ENCODE measurements around the gene CYS1. TPM values are rescaled to one million over a fixed set of nuclear protein-coding genes. Genes with fewer than 3 reads are reported as not detected.
A peak's percentile ranks its signal among the peaks of the same experiment; 100 is the strongest.

The CYS1 gene
- total RNA-seq, 1 donor from 2014 or later = under 0.01 TPM

DNA sequence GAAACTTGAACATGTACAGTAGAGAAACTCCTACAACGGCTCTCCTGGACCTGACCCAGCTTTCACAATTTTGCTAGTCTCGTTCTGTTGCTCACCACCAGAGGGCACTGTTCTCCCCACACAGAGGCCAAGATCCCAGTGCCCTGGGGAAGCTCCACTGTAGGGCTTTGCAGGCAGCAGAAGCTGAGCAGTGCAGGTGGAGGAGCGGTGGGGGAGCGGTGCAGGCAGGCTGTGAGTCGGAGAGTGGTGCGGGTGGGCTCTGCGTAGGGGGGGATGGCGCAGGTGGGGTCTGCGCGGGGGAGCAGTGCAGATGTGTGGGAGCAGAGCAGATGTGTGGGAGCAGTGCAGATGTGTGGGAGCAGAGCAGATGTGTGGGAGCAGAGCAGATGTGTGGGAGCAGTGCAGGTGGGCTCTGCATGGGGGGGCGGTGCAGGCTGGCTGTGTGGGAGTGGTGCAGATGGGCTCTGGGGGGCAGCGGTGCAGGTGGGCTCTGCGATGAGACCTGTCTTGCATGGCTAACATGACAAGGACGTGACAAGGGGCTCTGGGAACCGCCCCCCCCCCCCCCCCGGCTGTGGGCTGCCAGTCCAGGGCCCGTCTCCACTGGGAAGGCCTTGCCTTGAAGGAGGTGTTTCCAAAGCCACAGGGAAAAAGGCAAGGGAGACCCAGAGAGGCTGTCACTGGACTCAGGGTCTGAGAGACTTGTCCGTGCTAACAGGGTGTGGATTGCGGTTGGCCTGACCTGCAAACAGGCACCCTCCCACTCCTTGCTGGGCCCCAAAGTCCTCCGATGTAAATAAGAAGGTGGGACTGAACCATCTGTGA is 7.3 kb downstream of the CYS1 start:
- peak; percentile 73 to 83 for DNase-seq (ENCODE audit: low read depth in 2 of 2)

DNA sequence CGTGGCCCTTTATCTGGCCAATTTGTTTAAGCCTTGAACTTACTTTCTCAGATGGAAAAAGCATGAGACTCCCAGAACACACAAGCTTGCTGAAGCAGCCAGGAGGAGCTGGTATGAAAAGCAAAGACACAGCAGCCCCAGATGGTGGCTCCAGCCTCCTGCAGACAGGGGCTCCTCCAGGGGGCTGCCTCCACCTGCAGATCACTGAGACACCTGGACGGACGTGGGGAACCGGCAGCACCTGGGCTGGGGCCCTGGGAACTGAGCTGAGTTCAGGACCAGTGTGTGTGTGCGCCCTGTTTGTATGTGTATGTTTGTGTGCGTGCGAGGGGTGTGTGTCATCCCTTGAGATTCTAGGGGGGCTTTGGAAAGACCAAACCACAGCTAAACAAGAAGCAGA is 8.6 kb downstream of the CYS1 start:
- no peak for DNase-seq (ENCODE audit: low read depth in 2 of 2)

DNA sequence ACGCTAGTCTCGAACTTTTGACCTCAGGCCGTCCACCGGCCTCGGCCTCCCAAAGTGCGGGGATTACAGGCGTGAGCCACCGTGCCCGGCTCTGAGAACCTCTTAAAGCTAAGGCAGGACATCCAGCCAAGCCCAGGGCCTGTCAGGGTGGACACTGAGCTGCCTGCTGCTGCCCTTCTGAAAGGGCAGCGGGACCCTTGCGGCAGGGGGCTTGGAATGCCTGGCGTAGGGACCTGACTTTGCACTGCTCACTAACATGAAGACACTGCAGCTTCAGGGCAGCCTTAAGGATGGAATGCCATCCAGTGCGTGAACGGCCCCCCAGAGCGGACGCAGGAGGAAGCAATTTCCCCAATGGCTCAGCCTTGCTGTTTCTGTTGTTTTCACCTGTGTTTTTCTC is 9.0 kb downstream of the CYS1 start:
- DNase-seq (ENCODE audit: low read depth in 2 of 2) = no peak

DNA sequence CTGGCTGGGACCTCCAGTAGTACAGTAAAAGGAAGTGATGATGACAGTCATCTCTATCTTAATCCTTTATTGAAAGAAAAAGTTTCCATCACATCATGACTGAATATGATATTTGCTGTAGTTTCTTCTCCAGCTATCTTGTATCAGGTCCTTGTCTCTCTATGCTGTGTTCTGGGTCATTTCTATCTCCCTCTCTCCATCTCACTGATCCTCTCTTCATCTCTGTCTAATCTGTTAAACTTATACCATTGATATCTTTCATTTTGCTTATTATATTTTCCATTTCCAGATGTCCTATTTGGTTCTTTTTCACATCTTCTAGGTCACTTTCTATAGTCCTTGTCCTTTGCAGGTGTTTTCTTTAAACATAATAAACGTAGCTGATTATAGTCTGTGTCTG is 12.3 kb downstream of the CYS1 start:
- DNase-seq (ENCODE audit: low read depth in 2 of 2) = no peak

DNA sequence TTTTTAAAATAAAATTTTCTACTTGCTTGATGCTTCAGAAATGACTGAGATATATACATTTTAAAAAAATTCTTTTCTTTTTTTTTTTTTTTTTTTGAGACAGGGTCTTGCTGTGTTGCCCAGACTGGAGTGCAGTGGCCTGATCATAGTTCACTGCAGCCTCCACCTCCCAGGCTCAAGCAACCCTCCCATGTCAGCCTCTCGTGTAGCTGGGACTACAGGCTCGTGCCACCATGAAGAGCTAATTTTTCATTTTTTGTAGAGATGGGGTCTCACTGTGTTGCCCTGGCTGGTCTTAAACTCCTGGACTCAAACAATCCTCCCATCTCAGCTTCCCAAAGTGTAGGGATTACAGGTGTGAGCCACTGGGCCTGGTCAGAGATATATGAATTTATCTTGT is 12.9 kb downstream of the CYS1 start:
- no peak for DNase-seq (ENCODE audit: low read depth in 2 of 2)

DNA sequence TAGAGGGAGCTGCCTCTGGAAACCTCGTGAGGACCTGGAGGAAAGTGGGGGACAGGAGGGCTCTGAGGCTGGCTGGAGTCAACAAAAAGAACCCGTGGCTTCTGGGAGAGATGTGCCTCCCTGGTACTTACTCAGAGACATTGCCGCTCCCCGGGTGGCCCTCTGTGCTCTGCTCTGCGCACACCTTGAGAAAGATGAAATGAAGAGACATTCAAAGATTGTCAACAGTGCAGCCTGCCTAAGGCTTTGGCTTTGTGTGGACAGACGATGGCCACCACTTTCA is 14.5 kb downstream of the CYS1 start:
- DNase-seq (ENCODE audit: low read depth in 2 of 2) = no peak

DNA sequence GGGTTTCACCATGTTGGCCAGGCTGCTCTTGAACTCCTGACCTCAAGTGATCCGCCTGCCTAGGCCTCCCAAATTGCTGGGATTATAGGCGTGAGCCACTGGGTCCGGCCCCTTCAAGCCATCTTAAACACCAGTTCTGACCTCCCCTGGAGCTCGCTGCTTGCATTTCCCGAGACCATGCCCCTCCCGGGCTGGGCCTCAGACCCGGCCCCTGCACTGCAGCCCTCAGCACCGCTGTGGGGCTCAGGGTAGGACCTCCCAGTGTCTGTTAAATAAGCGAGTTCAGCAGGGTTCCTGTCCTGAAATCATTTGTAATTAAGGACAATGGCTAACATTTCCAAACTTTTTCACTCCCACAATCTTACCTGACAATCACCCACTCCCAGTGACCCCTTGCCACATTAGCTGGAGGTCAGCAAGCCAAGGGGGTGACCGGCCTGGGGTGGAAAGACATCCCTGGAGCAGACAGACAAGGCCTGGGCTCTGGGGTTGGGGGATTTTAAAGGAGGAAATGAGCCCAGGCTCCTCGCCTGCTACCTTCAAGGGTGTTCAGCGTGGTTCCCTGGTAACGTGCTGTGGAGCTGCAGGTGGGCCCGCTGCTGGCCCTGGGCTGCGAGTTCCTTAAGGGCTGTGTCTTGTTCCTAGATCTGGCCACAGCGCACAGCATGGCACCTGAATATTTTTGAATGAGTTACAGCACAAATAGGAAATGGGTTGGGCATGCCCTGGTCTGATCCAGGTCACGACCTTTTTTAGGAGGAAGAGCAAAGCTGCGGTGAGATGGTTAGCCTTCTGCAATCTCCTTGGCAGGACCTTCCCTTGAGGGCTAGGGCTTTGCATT is 15.1 kb downstream of the CYS1 start:
- DNase-seq (ENCODE audit: low read depth in 2 of 2) = no peak

DNA sequence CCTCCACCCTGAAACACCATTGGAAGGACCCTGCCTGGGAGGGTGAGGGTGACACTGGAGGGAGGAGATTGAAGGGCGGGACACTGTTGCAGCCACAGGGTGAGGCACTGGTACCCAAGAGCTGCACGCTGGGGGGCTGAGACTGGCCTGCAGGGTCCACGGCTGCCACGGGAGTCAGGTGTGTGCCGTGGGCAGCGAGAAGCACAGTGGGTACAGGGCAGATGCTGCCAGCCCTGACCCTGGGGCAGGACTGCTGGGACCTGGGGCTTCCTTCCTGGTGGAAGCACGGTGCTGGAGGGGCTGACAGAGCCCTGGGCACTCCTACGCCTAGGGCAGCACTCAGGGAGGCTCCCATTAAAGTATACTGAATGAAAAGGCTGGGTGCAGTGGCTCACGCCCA is 16.6 kb downstream of the CYS1 start:
- no peak for DNase-seq (ENCODE audit: low read depth in 2 of 2)

DNA sequence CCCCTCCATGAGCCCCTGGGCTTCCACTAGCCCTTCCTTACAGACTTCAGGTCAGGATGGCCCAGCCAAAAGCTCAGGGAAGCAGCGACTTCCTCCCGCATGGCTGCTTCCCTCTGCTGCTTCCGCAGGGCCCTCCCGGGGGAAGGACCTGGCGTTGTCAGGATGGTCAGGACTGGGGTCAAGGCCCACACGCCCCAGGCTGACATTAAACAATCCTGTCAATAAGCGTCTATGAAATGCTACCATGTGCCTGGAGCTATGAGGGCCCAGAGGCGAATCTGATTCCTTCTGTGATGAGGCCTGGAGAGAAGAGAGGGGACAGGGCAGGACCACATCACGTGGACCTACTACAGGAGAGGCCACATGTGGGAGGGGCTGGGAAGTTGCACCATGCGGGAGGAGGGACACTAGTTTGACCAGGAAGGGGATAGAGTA is 17.3 kb downstream of the CYS1 start:
- DNase-seq (ENCODE audit: low read depth in 2 of 2) = no peak

DNA sequence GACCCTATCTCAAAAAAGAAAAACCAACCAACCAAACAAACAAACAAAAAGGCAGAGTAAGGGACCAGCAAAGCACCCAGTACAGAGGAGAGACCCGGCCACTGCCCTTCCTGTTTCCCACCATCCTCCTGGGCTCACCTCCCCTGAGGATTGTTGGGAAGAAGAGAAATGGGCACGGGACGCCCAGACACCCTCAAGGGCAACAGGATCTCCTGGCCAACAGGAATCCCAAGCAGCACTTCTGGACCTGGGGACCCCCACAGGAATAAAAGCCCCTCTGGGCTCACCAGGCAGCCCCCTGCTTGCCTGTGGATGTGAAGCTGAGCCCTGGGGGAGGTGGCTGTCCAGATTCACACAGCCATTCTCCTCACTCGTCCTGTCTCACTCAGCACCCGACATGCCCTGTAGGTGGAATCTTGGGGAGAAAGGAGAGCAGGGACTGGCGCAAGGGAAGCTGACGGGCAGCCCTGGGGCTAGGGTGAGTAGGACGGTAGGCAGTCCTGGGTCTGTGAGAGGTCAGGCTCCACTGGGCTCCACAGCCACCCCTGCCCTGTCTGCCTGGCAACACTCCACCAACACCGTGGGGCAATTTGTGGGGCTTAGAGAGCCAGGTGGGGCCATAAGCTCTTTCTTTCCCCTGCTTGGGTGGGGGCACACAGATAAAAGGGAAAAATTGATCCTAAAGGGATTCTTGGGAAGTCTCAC is 18.8 kb downstream of the CYS1 start:
- DNase-seq (ENCODE audit: low read depth in 2 of 2) = no peak

DNA sequence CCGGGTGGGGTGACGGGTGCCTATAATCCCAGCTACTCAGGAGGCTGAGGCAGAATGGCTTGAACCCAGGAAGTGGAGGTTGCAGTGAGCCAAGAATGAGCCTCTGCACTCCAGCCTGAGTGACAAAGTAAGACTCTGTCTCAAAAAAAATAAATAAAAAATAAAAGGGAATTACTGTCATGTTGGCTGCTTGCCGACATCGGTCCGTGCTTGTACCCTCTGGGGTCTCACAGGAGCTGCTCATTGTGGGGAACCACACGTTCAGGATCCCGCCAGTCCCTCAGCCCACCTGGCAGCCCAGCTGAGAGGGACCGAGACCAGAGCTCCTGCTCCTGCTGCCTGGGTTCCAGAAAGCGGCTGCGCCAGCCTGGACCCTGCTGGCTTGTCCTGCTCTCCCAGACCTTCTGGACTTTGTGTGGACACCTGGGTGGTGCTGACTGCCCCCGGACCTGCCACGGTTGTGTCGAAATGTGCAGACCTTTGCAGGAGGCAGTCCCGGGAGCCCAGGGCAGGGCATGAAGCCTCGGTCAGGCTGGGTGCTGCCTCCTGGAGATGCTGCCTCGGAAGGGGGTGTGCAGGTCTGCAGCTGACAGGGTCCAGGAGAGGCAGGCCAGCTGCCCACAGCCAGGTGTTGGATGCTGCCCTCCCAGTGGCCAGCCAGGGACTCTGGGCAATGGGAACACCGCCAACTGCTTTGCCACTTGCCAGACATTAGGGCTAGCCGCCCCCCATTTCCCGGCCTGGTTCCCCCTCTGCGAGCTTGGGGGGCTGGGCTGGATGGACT is 20.5 kb downstream of the CYS1 start:
- no peak for DNase-seq (ENCODE audit: low read depth in 2 of 2)

DNA sequence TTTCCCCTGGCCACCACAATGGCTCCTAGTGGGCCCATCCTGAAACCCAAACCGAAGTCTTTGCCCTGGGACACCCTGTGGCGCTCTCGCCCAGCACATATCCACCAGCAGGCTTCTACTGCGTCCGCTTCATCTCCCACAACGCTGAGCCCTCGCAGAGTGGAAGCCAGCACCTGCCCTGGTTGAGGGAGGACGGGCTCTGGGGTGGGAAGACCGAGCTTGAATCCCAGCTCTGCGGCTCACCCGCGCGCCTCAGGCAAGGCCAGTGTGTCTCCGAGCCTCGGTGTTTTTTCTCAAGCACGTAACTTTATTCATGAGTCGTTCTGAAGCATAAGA is 21.2 kb downstream of the CYS1 start:
- no peak for DNase-seq (ENCODE audit: low read depth in 2 of 2)

DNA sequence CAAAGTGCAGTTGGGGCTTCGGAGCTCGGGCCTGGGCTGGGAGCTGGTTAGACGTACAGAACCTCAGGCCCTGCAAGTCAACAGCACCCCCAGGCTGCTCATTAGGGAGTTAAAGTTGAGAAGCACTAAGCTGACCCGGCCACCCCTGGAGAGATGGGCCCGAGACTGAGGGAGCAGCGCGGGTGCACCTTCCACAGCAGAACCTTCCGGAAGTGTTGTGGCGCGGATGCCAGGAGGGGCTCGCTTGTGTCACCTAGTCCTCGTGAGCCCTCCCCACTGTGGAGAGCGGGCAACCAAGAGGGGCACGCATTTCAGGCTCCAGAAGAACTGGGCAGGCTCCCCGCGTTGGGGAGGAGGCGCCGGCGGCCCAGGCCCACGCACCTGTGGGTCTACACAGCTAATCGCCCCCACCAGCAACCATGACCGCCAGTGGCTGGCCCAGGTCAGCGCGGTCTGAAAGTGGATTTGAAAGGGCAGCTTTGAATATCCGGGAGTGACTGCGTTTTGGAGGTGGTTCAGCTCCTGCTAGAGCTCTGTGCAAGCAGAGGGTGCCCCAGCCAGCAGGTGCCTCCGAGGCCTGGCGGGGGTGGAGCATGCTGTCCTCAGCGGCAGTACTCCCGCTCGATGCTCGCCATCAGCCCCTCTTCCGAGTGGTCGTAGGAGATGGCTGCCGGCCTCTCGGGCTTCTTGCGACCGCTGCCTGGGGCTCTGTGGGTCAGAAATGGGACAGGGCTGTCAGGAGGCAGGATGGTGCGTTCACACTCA is 21.8 kb downstream of the CYS1 start:
- DNase-seq (ENCODE audit: low read depth in 2 of 2) = no peak

DNA sequence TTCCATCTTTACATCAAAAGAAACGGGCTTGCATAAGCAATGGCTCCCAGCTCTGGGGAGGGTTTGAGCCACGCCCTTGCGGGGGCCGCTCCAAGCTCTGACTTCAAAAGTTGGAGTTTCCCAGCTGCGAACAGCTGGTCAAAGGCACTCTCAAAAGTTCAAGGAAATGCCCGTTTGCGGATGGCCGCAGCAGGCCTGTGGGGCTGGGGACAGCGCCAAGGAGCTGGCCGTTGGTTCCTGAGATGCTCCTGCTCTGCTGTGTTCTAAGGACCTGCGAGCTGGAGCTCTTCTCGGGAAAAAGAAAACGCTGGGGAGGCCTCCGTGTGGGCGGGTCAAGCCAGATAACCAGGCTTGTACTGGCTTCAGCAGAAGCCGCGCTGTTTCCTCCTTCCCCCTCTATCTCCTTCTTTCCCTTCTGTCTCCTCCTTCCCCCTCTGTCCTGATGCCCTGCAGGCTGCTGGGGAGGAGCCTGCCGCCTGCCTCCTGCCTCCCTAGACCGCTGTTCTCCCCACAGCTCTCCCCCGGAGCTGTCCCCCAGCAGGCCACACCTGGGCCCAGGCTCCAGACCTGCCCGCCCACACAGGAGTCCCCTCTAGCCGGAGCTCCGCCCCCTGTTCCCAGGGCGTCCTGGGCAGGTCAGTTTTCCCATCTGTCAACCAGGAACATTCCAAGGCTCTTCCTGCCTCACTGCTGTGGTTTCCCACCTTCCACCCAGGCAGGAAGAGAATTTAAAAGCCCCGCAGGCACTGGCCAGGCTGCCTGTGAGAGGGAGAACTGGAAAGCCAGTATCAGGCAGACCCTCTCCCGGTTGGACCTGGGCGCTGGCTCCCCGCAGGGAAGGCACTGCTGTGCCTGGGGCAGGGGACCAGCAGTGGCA is 22.7 kb downstream of the CYS1 start:
- peak in 1 of 2 donors; percentile 15 for DNase-seq (ENCODE audit: low read depth in 2 of 2)

DNA sequence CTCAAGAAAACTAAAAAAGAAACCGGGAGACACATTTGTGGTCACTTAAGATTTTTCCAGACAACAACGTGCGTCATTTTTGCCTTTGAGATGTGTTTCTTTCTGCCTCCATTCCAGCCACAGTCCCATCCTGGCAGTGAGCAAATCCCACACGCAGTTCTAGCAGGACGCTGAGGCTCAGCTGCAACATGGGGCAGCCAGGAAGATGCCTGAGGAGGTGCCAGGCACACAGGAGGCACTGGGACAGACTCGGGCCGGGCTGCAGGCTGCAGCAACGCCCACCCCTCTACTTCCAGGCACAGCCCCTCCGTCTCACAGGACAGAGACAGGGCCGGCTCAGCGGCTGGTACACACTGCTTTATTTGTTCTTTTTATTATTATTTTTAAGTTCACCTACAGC is 23.8 kb downstream of the CYS1 start:
- DNase-seq (ENCODE audit: low read depth in 2 of 2) = no peak

DNA sequence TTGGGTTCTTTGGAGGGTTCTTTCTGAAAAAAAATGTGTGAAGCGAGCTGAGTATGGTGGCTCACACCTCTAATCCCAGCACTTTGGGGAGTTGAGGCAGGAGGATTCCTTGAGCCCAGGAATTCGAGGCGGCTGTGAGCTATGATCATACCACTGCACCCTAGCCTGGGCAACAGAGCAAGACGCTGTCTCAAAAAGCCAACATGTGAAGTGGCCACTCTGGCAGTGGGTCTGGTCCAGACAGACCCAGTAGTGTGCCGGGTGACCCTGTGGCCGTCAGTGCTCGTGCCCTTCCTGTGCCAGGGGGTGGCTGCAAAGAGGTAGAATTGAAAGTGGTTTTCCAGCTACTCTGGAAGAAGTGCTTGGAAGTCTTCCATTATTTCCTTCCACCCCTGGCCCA is 25.2 kb downstream of the CYS1 start:
- DNase-seq (ENCODE audit: low read depth in 2 of 2) = no peak

DNA sequence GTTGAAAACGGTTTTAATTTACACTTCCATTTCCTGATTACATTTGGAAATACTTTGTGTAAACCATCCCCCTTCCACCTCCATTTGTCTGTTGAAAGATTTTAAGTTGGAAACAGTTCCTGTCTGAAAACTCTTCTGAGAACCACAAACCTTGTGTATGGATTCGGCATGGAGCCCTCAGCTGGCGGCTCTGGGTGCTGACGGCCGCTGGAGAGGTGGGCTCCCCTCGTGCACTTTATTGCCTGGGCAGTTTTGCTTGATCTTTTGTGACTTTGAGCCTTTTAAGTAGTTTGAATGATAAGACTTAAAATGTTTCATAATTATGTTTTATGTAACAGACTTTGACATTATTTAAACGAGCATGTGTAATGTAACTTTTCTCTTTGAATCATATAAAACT is 25.8 kb downstream of the CYS1 start:
- no peak for DNase-seq (ENCODE audit: low read depth in 2 of 2)

DNA sequence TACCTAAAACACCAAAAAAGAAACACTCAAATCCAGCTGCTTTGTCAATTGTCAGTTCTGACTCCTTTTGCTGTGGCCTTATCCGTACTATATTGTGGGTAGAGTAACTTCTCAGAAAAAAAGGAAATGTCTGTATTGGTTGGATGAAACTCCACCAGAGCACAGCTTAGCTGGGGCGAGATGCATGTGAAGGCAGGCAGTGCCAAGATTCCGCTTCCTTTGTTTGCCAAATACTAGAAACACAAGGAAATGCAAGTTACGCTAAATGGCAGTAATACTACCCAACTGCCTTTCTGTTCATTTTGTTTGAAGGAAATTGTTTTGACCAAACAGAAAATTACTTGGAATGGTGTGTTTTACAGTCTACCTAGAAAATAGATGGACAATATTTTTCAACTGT is 26.9 kb downstream of the CYS1 start:
- DNase-seq (ENCODE audit: low read depth in 2 of 2) = no peak

DNA sequence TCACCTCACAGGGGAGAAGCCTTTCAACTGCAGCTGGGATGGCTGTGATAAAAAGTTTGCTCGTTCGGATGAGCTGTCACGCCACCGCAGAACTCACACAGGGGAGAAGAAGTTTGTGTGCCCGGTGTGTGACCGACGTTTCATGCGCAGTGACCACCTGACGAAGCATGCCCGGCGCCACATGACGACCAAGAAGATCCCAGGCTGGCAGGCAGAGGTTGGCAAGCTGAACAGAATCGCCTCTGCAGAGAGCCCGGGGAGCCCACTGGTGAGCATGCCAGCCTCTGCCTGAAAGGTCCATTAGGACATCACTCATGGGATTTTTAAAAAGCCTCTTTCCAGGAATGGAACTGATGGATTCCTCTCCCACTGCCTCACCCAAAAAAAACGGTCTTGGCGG is 28.0 kb downstream of the CYS1 start:
- DNase-seq (ENCODE audit: low read depth in 2 of 2) = no peak
